CD14-positive monocyte (primary cell): ENCODE data around the gene PDCD1. TPM values are rescaled to one million over a fixed set of nuclear protein-coding genes. Genes with fewer than 3 reads are reported as not detected.

Source experiments
- polyA plus RNA-seq, 3 donors: library from polyadenylated mRNA; depleted of rRNA in 1 of 3; unstranded in 2 of 3; stranded (reverse) in 1 of 3; fragments of 300-500 nt in 2 of 3; fragments of >200 nt in 1 of 3; fragmentation: Illumina TruSeq in 2 of 3; gene quantifications; 1 replicate in 2 of 3; 2 replicates in 1 of 3; pipeline ENCODE4 v1.2.3, GENCODE V29; 2012 to 2021

Gene PDCD1
- polyA plus RNA-seq, 3 donors: 0.08 TPM; not detected in 2

Other genes starting within 250 kb of the PDCD1 start
- gene THAP4, start 221.7 kb downstream of the PDCD1 start, polyA plus RNA-seq: 10 to 100 TPM; 15.1 to 25.9 (median 16.3) TPM
- 100 to 1,000 TPM in 1 of 3 donors, 10 to 100 TPM in 2; 54.5 to 202 (median 58.9) TPM for gene ATG4B, start 221.2 kb downstream of the PDCD1 start, polyA plus RNA-seq
- gene DTYMK, start 172.1 kb downstream of the PDCD1 start, polyA plus RNA-seq: 10 to 100 TPM; 13.0 to 23.5 (median 18.7) TPM
- 10 to 100 TPM in 1 of 3 donors, 1 to 10 TPM in 2; 6.5 to 29.5 (median 6.6) TPM for gene ING5, start 156.9 kb downstream of the PDCD1 start, polyA plus RNA-seq
- 10 to 100 TPM in 1 of 3 donors, 1 to 10 TPM in 2; 1.0 to 57.1 (median 1.1) TPM for gene D2HGDH, start 124.3 kb downstream of the PDCD1 start, polyA plus RNA-seq
- not detected for gene GAL3ST2, start 82.1 kb downstream of the PDCD1 start, polyA plus RNA-seq
- 1 to 10 TPM in 1 of 3 donors, under 1 TPM in 2; 0.26 to 2.6 (median 0.99) TPM for gene NEU4, start 49.7 kb downstream of the PDCD1 start, polyA plus RNA-seq
- under 1 TPM in 1 of 3 donors, not detected in 2; 0.03 TPM for gene RTP5, start 10.8 kb upstream of the PDCD1 start, polyA plus RNA-seq